ENCODE measurements around the gene PCNA.

PCNA gene

GRCh38 chr20:5143851-5144250 lies 24.1 kb upstream of the PCNA start:
- CTCF ChIA-PET: no interaction called here
- no peak overlapping the region for H3K27ac ChIP-seq
- POLR2A ChIA-PET (ENCODE audit: low non-redundant PET): no interaction called here
- no peak for DNase-seq (ENCODE audit: low spot score)
- TF ChIP-seq, protein P1, sequence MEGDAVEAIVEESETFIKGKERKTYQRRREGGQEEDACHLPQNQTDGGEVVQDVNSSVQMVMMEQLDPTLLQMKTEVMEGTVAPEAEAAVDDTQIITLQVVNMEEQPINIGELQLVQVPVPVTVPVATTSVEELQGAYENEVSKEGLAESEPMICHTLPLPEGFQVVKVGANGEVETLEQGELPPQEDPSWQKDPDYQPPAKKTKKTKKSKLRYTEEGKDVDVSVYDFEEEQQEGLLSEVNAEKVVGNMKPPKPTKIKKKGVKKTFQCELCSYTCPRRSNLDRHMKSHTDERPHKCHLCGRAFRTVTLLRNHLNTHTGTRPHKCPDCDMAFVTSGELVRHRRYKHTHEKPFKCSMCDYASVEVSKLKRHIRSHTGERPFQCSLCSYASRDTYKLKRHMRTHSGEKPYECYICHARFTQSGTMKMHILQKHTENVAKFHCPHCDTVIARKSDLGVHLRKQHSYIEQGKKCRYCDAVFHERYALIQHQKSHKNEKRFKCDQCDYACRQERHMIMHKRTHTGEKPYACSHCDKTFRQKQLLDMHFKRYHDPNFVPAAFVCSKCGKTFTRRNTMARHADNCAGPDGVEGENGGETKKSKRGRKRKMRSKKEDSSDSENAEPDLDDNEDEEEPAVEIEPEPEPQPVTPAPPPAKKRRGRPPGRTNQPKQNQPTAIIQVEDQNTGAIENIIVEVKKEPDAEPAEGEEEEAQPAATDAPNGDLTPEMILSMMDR (conservative IDR thresholded peaks at IDR 0.05; ENCODE audit: low read depth): no peak

GRCh38 chr20:5141615-5142014 lies 21.9 kb upstream of the PCNA start:
- CTCF ChIA-PET: interaction anchor here (0.9 kb wide), 1 partner anchor 15 kb away, joined by 4 read pairs; the partner anchor contains the start of gene CDS2

DNA sequence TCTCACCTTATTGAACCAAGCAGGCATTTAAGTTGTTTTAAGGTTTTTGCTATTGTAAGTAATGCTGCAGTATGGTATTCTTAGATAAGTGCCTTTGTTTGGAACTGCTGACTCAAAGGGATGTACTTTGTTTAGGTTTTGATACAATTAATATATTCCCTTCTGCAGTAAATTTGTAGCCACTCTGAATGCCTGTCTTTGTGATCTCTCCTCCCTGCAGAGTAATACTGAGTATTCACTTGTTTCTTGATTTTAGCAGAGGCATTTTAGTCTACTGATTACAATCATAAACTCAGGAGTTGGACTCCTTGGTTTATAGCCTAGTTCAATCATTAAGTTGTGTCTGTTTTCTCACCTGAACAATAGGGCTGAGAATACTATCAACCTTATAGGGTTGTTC lies 20.4 kb upstream of the PCNA start:
- POLR2A ChIA-PET (ENCODE audit: low non-redundant PET): no interaction called here
- CTCF ChIA-PET: no interaction called here
- H3K27ac ChIP-seq: no peak overlapping the region
- TF ChIP-seq, protein P1 (conservative IDR thresholded peaks at IDR 0.05; ENCODE audit: low read depth): no peak
- DNase-seq (ENCODE audit: low spot score): no peak

More at GRCh38 chr20:5141615-5142014, 21.9 kb upstream of the PCNA start:
- DNase-seq (ENCODE audit: low spot score): no peak
- no peak overlapping the region for H3K27ac ChIP-seq
- POLR2A ChIA-PET (ENCODE audit: low non-redundant PET): no interaction called here
- TF ChIP-seq, protein P1 (conservative IDR thresholded peaks at IDR 0.05; ENCODE audit: low read depth): no peak

DNA sequence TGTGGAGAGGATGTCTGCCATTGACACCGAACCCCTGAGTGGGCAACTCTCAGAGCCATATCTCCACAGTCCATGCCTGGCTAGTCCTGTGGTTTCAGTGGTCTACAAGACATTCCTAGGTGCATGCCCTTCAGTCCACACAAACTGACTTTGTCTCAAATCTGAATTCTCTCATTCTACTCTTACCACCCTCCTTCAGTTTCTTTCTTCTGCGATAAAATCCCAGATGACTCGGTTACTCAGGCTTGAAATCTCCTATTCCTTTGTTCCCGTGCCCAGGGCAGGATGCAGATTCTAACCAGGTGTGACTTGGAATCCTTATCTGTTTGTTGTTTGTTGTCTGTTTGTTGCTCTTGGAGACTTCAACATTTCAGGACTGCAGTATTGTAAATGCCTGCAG lies 16.3 kb upstream of the PCNA start:
- no peak overlapping the region for H3K27ac ChIP-seq
- no peak for DNase-seq (ENCODE audit: low spot score)
- CTCF ChIA-PET: no interaction called here
- TF ChIP-seq, protein P1 (conservative IDR thresholded peaks at IDR 0.05; ENCODE audit: low read depth): no peak
- POLR2A ChIA-PET (ENCODE audit: low non-redundant PET): no interaction called here

DNA sequence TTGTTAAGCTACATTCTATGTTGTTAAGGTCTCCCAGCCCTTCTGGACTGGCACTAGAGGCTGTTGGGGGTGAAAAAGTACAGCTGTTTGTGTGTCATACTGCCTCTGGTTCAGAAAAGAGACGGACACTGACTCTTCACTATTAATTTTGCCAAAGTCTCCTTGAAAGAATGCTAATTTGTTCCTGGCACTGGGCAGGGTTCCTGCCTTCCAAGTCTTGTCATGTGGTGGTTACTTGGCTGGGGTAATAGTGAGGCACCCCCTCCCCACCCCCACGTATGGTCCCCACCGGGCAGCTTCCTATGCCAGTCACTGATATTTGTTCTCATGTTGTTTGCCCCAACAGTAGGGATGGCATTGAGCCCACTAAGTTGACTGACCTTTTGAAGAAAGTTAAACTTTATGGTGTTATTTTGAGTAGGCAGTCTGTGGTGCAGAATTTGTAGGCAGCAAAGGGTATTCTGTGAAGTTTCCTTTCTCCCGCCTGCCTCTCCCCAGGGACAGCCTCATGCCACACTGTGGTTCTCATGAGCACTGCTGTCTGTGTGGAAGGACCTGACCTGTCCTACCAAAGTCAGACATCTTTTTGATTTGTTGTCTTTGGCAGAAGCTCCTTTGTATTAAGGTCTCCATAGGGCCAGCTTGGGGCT lies 15.7 kb upstream of the PCNA start:
- TF ChIP-seq, protein P1 (conservative IDR thresholded peaks at IDR 0.05; ENCODE audit: low read depth): no peak
- H3K27ac ChIP-seq: no peak overlapping the region
- DNase-seq (ENCODE audit: low spot score): no peak
- ChIA-PET POLR2A (ENCODE audit: low non-redundant PET) (no interaction called here), CTCF (interaction anchor here (1.3 kb wide), 1 partner anchor 9 kb away, joined by 4 read pairs; the partner anchor contains the start of gene CDS2)

- TF ChIP-seq, protein P1 (conservative IDR thresholded peaks at IDR 0.05; ENCODE audit: low read depth): no peak
- H3K27ac ChIP-seq: no peak overlapping the region
- ChIA-PET POLR2A (ENCODE audit: low non-redundant PET) (no interaction called here), CTCF (interaction anchor here (0.7 kb wide), 1 partner anchor 73 kb away, joined by 3 read pairs; no protein-coding TSS in a partner anchor)
- no peak for DNase-seq (ENCODE audit: low spot score)
Measured at GRCh38 chr20:5133998-5134397, 14.2 kb upstream of the PCNA start.

Data from RWPE1 (cell line).